ENCODE data around the gene VARS1.
A peak's percentile ranks its signal among the peaks of the same experiment; 100 is the strongest.
"Not testable (repeated sequence)": the region's sequence is repeated elsewhere in the genome, so short reads cannot be mapped to it uniquely, and the experiment has no call there.

The VARS1 gene

DNA sequence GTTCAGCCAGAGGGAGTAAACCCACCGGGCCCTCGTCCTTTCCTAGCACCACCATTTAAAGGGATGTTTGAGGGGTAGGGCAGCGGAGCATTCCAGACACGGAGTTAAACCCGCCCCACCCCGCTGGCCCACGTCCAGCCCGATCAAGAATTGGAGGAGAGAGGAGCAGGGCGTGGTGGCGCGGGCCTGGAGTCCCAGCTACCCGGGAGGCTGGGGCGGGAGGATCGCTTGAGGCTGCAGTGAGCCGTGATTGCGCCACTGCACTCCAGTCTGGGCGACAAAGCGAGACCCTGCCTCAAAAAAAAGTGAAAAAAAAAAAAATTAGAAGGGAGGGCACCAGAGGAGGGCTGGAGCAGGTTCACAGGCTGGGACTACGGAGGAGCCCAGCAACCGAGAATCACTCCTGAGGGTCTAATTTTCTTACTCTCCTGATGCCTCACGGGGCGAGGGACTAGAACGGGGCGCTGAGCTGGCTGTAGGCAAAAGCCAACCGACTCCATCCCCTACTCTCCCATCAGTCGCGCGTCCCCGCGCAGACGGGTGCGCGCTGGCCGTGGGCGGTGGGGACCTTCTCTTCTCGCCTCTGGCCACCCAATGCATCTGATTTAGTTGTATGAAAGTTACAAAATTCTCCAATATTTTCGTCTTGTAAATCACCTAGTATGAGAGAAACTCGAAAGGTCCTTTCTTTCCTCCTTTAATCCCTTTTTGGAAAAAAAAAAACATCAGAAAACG, 25.9 kb upstream of the VARS1 start:
- peak overlapping the region; percentile 63 for H3K4me3 ChIP-seq (ENCODE audit: control insufficient read depth, low read depth, low read length)
- TF ChIP-seq, protein P1, sequence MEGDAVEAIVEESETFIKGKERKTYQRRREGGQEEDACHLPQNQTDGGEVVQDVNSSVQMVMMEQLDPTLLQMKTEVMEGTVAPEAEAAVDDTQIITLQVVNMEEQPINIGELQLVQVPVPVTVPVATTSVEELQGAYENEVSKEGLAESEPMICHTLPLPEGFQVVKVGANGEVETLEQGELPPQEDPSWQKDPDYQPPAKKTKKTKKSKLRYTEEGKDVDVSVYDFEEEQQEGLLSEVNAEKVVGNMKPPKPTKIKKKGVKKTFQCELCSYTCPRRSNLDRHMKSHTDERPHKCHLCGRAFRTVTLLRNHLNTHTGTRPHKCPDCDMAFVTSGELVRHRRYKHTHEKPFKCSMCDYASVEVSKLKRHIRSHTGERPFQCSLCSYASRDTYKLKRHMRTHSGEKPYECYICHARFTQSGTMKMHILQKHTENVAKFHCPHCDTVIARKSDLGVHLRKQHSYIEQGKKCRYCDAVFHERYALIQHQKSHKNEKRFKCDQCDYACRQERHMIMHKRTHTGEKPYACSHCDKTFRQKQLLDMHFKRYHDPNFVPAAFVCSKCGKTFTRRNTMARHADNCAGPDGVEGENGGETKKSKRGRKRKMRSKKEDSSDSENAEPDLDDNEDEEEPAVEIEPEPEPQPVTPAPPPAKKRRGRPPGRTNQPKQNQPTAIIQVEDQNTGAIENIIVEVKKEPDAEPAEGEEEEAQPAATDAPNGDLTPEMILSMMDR (conservative IDR thresholded peaks at IDR 0.05; ENCODE audit: control insufficient read depth, insufficient read depth, low read depth, low read length), result no peak
- DNase-seq (ENCODE audit: low read depth), result peak; percentile 41

DNA sequence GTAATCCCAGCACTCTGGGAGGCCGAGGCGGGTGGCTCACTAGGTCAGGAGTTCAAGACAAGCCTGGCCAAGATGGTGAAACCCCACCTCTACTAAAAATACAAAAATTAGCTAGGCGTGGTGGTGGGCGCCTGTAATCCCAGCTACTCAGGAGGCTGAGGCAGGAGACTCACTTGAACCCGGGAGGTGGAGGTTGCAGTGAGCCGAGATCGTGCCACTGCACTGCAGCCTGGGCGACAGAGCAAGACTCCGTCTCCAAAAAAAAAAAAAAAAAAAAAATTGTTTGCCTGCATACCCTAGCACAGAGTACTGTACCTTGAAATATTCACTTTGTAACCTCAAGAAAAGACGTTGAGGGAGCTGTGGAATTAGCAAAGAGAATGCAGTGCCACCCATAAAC, 24.8 kb upstream of the VARS1 start:
- H3K4me3 ChIP-seq (ENCODE audit: control insufficient read depth, low read depth, low read length), result not testable (repeated sequence)

DNA sequence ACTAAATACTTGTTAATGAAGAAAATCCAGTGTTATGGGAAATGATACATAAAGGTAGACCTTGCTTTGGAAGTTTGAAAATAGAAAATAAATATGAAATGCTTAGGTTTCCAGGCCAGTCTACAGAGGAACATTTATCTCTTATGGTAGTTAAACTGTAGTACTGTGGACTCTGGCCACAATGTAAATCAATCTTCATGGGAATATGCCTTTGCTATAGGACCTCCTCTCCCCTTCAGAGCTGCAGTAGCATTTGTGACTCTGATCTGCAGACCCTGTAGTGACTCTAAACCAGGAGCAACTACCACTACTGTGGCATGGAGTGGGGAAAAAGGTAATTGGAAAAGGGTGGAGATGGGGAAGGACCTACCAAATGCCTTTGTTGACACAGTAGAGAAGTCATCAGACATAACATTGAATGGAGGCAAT, 24.3 kb upstream of the VARS1 start:
- no peak for DNase-seq (ENCODE audit: low read depth)
- TF ChIP-seq, protein P1 (conservative IDR thresholded peaks at IDR 0.05; ENCODE audit: control insufficient read depth, insufficient read depth, low read depth, low read length), result no peak
- no peak overlapping the region for H3K4me3 ChIP-seq (ENCODE audit: control insufficient read depth, low read depth, low read length)

More for the DNA sequence above, 24.8 kb upstream of the VARS1 start:
- DNase-seq (ENCODE audit: low read depth), result not testable (repeated sequence)

DNA sequence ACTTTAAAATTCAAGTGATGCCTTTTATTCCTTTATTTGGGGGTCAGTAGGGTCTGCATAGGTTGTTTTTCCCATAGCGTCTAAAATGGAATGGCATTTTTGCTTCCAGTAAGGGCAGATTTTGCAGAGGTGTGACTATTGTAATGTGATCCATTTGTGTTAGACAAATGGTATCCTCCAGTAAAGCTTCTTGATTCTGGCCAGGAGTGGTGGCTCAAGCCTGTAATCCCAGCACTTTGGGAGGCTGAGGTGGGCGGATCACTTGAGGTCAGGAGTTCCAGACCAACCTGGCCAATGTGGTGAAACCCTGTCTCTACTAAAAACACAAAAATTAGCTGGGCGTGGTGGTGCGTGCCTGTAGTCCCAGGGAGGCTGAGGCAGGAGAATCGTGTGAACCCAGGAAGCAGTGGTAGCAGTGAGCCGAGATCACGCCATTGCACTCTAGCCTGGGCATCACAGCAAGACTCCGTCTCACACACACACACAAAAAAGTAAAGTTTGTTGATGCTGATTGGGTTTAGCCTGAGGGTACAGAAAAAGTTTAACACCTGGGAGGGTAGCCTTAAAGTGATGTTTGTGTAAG, 22.5 kb upstream of the VARS1 start:
- DNase-seq (ENCODE audit: low read depth), result not testable (repeated sequence)
- H3K4me3 ChIP-seq (ENCODE audit: control insufficient read depth, low read depth, low read length), result peak overlapping the region; percentile 51

DNA sequence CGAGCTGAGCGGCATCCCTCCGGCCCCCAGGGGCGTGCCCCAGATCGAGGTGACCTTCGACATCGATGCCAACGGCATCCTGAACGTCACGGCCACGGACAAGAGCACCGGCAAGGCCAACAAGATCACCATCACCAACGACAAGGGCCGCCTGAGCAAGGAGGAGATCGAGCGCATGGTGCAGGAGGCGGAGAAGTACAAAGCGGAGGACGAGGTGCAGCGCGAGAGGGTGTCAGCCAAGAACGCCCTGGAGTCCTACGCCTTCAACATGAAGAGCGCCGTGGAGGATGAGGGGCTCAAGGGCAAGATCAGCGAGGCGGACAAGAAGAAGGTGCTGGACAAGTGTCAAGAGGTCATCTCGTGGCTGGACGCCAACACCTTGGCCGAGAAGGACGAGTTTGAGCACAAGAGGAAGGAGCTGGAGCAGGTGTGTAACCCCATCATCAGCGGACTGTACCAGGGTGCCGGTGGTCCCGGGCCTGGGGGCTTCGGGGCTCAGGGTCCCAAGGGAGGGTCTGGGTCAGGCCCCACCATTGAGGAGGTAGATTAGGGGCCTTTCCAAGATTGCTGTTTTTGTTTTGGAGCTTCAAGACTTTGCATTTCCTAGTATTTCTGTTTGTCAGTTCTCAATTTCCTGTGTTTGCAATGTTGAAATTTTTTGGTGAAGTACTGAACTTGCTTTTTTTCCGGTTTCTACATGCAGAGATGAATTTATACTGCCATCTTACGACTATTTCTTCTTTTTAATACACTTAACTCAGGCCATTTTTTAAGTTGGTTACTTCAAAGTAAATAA, 21.8 kb upstream of the VARS1 start:
- peak overlapping the region; percentile 51 for H3K4me3 ChIP-seq (ENCODE audit: control insufficient read depth, low read depth, low read length)
- peak; percentile 40 for DNase-seq (ENCODE audit: low read depth)
- TF ChIP-seq, protein P1 (conservative IDR thresholded peaks at IDR 0.05; ENCODE audit: control insufficient read depth, insufficient read depth, low read depth, low read length), result peak; percentile 4

DNA sequence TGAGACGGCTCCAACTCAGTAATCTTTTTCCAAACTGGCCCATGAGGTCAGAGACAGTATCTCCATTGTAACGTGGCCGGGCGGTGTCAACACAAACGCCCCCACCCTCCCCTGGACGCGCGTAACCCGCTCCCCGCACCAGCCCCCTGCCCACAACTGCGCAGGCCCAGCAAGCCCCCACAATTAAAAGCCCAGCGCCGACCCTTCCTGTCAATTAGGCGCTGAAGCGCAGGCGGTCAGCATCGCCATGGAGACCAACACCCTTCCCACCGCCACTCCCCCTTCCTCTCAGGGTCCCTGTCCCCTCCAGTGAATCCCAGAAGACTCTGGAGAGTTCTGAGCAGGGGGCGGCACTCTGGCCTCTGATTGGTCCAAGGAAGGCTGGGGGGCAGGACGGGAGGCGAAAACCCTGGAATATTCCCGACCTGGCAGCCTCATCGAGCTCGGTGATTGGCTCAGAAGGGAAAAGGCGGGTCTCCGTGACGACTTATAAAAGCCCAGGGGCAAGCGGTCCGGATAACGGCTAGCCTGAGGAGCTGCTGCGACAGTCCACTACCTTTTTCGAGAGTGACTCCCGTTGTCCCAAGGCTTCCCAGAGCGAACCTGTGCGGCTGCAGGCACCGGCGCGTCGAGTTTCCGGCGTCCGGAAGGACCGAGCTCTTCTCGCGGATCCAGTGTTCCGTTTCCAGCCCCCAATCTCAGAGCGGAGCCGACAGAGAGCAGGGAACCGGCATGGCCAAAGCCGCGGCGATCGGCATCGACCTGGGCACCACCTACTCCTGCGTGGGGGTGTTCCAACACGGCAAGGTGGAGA, 19.7 kb upstream of the VARS1 start, which contains the start of the genes HSPA1A and HSPA1L:
Gene HSPA1A, plus strand, starts transcription at position 519 of the 814 bp plus-strand sequence. Its CDS starts 214 bp downstream, at position 733.
Gene HSPA1L, minus strand, starts transcription at position 259 of the 814 bp plus-strand sequence. CDS start 3,311 bp downstream, outside the sequence.
- peak; percentile 91 for DNase-seq (ENCODE audit: low read depth)
- TF ChIP-seq, protein P1 (conservative IDR thresholded peaks at IDR 0.05; ENCODE audit: control insufficient read depth, insufficient read depth, low read depth, low read length), result no peak

DNA sequence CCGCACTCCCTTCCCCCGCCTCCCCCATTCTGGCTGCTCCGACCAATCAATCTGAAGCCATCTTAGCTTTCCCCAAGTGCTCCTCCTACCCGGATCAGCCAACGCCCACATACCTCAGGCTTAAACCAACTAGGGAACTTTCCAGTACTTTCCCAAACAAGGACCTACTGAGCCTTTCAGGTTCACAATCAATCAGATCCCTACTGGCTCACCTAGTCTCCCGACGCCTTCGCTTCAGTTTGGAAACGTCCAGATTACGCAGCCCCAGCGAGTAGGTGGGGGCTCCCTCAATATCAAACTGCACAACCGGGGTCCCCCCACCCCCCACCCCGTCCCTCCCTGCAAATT, 19.1 kb upstream of the VARS1 start:
- H3K4me3 ChIP-seq (ENCODE audit: control insufficient read depth, low read depth, low read length), result peak overlapping the region; percentile 75
- TF ChIP-seq, protein P1 (conservative IDR thresholded peaks at IDR 0.05; ENCODE audit: control insufficient read depth, insufficient read depth, low read depth, low read length), result no peak
- DNase-seq (ENCODE audit: low read depth), result peak; percentile 98

More for the DNA sequence above, 19.7 kb upstream of the VARS1 start, which contains the start of the genes HSPA1A and HSPA1L:
- peak within 1 kb of the TSS; percentile 75 for H3K4me3 ChIP-seq (ENCODE audit: control insufficient read depth, low read depth, low read length)

Data from fibroblast of mammary gland (primary cell).